ENCODE measurements around the gene MYH10. TPM values are rescaled to one million over a fixed set of nuclear protein-coding genes. Genes with fewer than 3 reads are reported as not detected.
A peak's percentile ranks its signal among the peaks of the same experiment; 100 is the strongest.

The MYH10 gene
- total RNA-seq, 2 donors from 2014 or later: 251 to 257 TPM

DNA sequence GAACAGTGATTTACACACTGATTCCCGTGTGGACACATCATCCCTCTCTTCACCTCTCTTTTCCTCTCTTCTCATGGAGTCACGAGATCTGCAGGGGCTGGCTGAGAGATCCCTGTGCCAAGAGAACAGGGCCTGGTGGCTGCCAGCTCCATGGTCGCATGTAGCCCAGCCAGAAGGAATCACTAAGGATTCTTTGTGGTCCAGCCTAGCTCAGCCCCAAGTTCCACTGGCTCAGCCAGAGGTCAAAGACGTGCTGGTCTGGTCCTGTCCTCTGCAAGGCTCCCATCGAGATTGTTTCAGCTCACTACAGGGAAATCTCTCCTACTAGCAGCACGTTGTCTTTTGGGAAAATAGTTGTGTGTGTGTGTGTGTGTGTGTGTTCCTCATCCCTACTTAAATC lies 128.4 kb downstream of the MYH10 start:
- H3K4me3 Mint-ChIP-seq: no peak overlapping the region
- no peaks in the 10 kb centered on the region for H3K4me1 Mint-ChIP-seq
- no peaks in the 10 kb centered on the region for H3K9me3 ChIP-seq (ENCODE audit: control insufficient read depth, low read length)
- H3K4me1 ChIP-seq (ENCODE audit: control insufficient read depth, insufficient read depth, low read length): no peaks in the 10 kb centered on the region
- H3K27me3 ChIP-seq (ENCODE audit: control insufficient read depth, insufficient read depth, low read length, poor library complexity, severe bottlenecking): no peaks in the 10 kb centered on the region
- no peak for DNase-seq
- TF ChIP-seq, protein P1, sequence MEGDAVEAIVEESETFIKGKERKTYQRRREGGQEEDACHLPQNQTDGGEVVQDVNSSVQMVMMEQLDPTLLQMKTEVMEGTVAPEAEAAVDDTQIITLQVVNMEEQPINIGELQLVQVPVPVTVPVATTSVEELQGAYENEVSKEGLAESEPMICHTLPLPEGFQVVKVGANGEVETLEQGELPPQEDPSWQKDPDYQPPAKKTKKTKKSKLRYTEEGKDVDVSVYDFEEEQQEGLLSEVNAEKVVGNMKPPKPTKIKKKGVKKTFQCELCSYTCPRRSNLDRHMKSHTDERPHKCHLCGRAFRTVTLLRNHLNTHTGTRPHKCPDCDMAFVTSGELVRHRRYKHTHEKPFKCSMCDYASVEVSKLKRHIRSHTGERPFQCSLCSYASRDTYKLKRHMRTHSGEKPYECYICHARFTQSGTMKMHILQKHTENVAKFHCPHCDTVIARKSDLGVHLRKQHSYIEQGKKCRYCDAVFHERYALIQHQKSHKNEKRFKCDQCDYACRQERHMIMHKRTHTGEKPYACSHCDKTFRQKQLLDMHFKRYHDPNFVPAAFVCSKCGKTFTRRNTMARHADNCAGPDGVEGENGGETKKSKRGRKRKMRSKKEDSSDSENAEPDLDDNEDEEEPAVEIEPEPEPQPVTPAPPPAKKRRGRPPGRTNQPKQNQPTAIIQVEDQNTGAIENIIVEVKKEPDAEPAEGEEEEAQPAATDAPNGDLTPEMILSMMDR (conservative IDR thresholded peaks at IDR 0.05): no peak
- WGBS, 2 experiments (ENCODE audit: insufficient coverage in 1 of 2, insufficient read length in 1 of 2): 89 to 97% methylated on average over 2 to 5 of the region's 6 CpGs
- peaks cover 94% of the 10 kb centered on the region for H3K36me3 ChIP-seq (ENCODE audit: control insufficient read depth, insufficient read depth, low read length)
- H3K4me3 ChIP-seq (ENCODE audit: low read length): no peak overlapping the region
- H3K27me3 Mint-ChIP-seq (ENCODE audit: insufficient read depth): no peaks in the 10 kb centered on the region
- no peaks in the 10 kb centered on the region for H3K9me3 Mint-ChIP-seq
- H3K36me3 Mint-ChIP-seq (ENCODE audit: low read depth): peaks cover 85% of the 10 kb centered on the region
- no peak overlapping the region for H3K27ac ChIP-seq (ENCODE audit: low read depth, low read length)
- H3K27ac Mint-ChIP-seq: no peak overlapping the region
- no peak overlapping the region for H3K9ac ChIP-seq (ENCODE audit: extremely low read depth, low read length, poor library complexity, severe bottlenecking)

DNA sequence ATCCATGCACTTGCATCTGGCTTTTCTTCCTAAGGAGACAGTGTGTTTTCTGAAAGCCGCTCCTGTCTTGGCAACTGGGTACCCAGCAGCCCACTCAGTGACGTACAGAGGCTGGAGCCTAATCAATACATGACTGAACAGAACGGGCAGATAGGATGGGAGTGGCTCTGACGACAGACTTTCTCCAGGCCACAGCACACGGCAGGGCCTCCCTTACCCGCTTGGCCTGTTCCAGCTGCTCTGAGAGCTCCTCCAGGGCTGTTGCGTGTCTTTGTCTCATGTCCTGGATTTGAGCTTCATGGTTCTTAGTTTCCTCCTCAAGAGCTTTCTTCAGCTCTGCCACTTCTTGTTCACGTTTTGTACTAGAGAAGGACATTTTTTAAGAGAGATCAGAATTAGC lies 129.9 kb downstream of the MYH10 start:
- no peak for DNase-seq
- Histone ChIP-seq H3K36me3 (ENCODE audit: control insufficient read depth, insufficient read depth, low read length) (peaks cover 94% of the 10 kb centered on the region), H3K27ac (ENCODE audit: low read depth, low read length) (no peak overlapping the region), H3K9ac (ENCODE audit: extremely low read depth, low read length, poor library complexity, severe bottlenecking) (no peak overlapping the region), H3K4me3 (ENCODE audit: low read length) (no peak overlapping the region), H3K27me3 (ENCODE audit: control insufficient read depth, insufficient read depth, low read length, poor library complexity, severe bottlenecking) (no peaks in the 10 kb centered on the region), H3K9me3 (ENCODE audit: control insufficient read depth, low read length) (no peaks in the 10 kb centered on the region), H3K4me1 (ENCODE audit: control insufficient read depth, insufficient read depth, low read length) (no peaks in the 10 kb centered on the region)
- H3K4me3 Mint-ChIP-seq: no peak overlapping the region
- H3K9me3 Mint-ChIP-seq: no peaks in the 10 kb centered on the region
- H3K36me3 Mint-ChIP-seq (ENCODE audit: low read depth): peaks cover 86% of the 10 kb centered on the region
- no peaks in the 10 kb centered on the region for H3K4me1 Mint-ChIP-seq
- no peaks in the 10 kb centered on the region for H3K27me3 Mint-ChIP-seq (ENCODE audit: insufficient read depth)
- TF ChIP-seq, protein P1 (conservative IDR thresholded peaks at IDR 0.05): no peak
- peak overlapping the region; percentile 42 for H3K27ac Mint-ChIP-seq
- WGBS, 2 experiments (ENCODE audit: insufficient coverage in 1 of 2, insufficient read length in 1 of 2): 96 to 100% methylated on average over 7 to 8 of the region's 8 CpGs

DNA sequence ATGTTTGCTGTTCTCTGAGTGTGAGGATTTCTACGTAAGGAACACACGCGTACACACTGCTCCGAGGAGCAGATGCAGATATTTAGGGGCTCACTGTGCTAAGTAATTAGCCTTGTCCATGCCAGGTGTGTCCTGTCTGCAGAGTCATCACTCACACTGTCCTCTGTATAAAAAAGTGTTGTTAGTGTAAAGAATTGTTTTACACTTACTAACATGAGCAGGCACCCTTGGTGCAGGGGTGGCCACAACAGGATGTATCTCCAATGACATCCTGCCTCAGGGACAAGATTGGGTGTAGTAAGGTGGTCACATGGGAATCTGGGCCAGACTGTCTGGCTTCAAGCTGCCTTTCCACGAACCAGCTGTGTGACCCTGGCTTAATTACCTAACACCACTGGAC lies 130.9 kb downstream of the MYH10 start:
- Mint-ChIP-seq H3K4me3 (no peak overlapping the region), H3K27me3 (ENCODE audit: insufficient read depth) (no peaks in the 10 kb centered on the region), H3K9me3 (no peaks in the 10 kb centered on the region), H3K4me1 (no peaks in the 10 kb centered on the region), H3K36me3 (ENCODE audit: low read depth) (peaks cover 86% of the 10 kb centered on the region), H3K27ac (no peak overlapping the region)
- no peaks in the 10 kb centered on the region for H3K9me3 ChIP-seq (ENCODE audit: control insufficient read depth, low read length)
- H3K4me3 ChIP-seq (ENCODE audit: low read length): no peak overlapping the region
- H3K4me1 ChIP-seq (ENCODE audit: control insufficient read depth, insufficient read depth, low read length): no peaks in the 10 kb centered on the region
- no peak overlapping the region for H3K27ac ChIP-seq (ENCODE audit: low read depth, low read length)
- H3K36me3 ChIP-seq (ENCODE audit: control insufficient read depth, insufficient read depth, low read length): peaks cover 94% of the 10 kb centered on the region
- TF ChIP-seq, protein P1 (conservative IDR thresholded peaks at IDR 0.05): no peak
- no peak for DNase-seq
- H3K9ac ChIP-seq (ENCODE audit: extremely low read depth, low read length, poor library complexity, severe bottlenecking): no peak overlapping the region
- 99 to 100% methylated on average over 5 of the region's 5 CpGs for WGBS, 2 experiments (ENCODE audit: insufficient coverage in 1 of 2, insufficient read length in 1 of 2)
- no peaks in the 10 kb centered on the region for H3K27me3 ChIP-seq (ENCODE audit: control insufficient read depth, insufficient read depth, low read length, poor library complexity, severe bottlenecking)
